HCT116 (cell line): ENCODE measurements around the gene C11orf68. TPM values are rescaled to one million over a fixed set of nuclear protein-coding genes. Genes with fewer than 3 reads are reported as not detected.
A peak's percentile ranks its signal among the peaks of the same experiment; 100 is the strongest.

Experiments
- ATAC-seq: fragments of 200-7000 bp; cut with Tn5 transposase; 2 replicates; pipeline ENCODE4 v1.9.1; 2020; ENCODE audit warnings: mild to moderate bottlenecking, moderate library complexity
- BruUV-seq: library from RNA; stranded (reverse); fragments of 400-500 nt; replicated peaks from 2 replicates; lab custom pipeline; 2021; lab: Mats Ljungman, UMichigan
- CTCF ChIA-PET: fragments of 300-600 bp; sonication (Branson Sonifier 250); formaldehyde crosslinking; loops from one replicate; lab custom pipeline; 2021; ENCODE audit warnings: antibody characterized with exemption; lab: Charles Lee
- POLR2A ChIA-PET: fragments of 300-600, 350-600 bp; sonication (Branson Sonifier 250); formaldehyde crosslinking; loops from one replicate; lab custom pipeline; 2021; ENCODE audit warnings: antibody characterized with exemption; lab: Charles Lee
- RAD21 ChIA-PET, 2 experiments: fragments of 300-600 bp; sonication (Branson Sonifier 250); formaldehyde crosslinking; loops; one replicate each; lab custom pipeline; 2023; ENCODE audit warnings: low total read pairs in 2 of 2; ENCODE audit not compliant: uncharacterized antibody in 2 of 2, unreplicated experiment in 2 of 2, low non-redundant PET in 1 of 2; lab: Charles Lee
- DNase-seq: peaks from one replicate; pipeline ENCODE4 v3.0.0-alpha.2; 2010; ENCODE audit warnings: low read depth, low spot score
- H2AFZ ChIP-seq: fragments of 200-600 bp; shearing (Covaris generic), sonication (generic); 2 replicates; pipeline ENCODE4 v1.6.1; 2017; ENCODE audit warnings: low read depth, mixed run types, mixed read lengths, antibody characterized with exemption, low read length; ENCODE audit not compliant: poor library complexity, severe bottlenecking
- H3K27ac ChIP-seq: 2 replicates; pipeline ENCODE4 v1.5.1; 2012; ENCODE audit warnings: low read depth, low read length
- H3K27me3 ChIP-seq: fragments of 200-600 bp; sonication (generic); 2 replicates; pipeline ENCODE4 v1.6.1; 2016; ENCODE audit warnings: mixed run types, low read length, mixed read lengths; ENCODE audit not compliant: insufficient read depth
- H3K36me3 ChIP-seq, 2 experiments: fragments of 200-500 bp in 1 of 2; fragments of 200-600 bp in 1 of 2; sonication (Bioruptor generic) in 1 of 2; sonication (generic) in 1 of 2; 2 replicates each; pipeline versions ENCODE4 v1.5.1 to v1.6.1; 2014 to 2016; ENCODE audit warnings: low read length in 2 of 2, inconsistent platforms in 1 of 2, mixed read lengths in 1 of 2, mixed run types in 1 of 2; ENCODE audit not compliant: insufficient read depth in 2 of 2, control insufficient read depth in 1 of 2
- H3K4me1 ChIP-seq, 2 experiments: fragments of 200-600 bp in 1 of 2; sonication (generic) in 1 of 2; 2 replicates each; pipeline versions ENCODE4 v1.5.1 to v1.6.1; 2012 to 2017; ENCODE audit warnings: low read length in 2 of 2, inconsistent platforms in 1 of 2, mild to moderate bottlenecking in 1 of 2, mixed read lengths in 1 of 2, mixed run types in 1 of 2, moderate library complexity in 1 of 2; ENCODE audit not compliant: insufficient read depth in 2 of 2, control insufficient read depth in 1 of 2
- H3K4me2 ChIP-seq: fragments of 200-600 bp; sonication (generic); 2 replicates; pipeline ENCODE4 v1.6.1; 2017; ENCODE audit warnings: mixed run types, low read length, mixed read lengths
- H3K4me3 ChIP-seq, 2 experiments: fragments of 200-600 bp in 1 of 2; sonication (generic) in 1 of 2; replicated peaks in 1 of 2; 2 replicates each; pipeline ENCODE4 v1.5.1; 2011 to 2016; ENCODE audit warnings: low read length in 2 of 2, control low read depth in 1 of 2, low read depth in 1 of 2, mild to moderate bottlenecking in 1 of 2, mixed read lengths in 1 of 2, mixed run types in 1 of 2
- H3K79me2 ChIP-seq: fragments of 200-600 bp; sonication (generic); 2 replicates; pipeline ENCODE4 v1.6.1; 2017; ENCODE audit warnings: mild to moderate bottlenecking, mixed run types, low read length, moderate library complexity, mixed read lengths; ENCODE audit not compliant: insufficient read depth
- H3K9ac ChIP-seq: fragments of 200-600 bp; sonication (generic); 2 replicates; pipeline ENCODE4 v1.6.1; 2016; ENCODE audit warnings: low read length, mixed read lengths
- H3K9me2 ChIP-seq: fragments of 200-600 bp; sonication (generic), shearing (Covaris generic); 2 replicates; pipeline ENCODE4 v1.6.1; 2017; ENCODE audit warnings: mixed run types, mild to moderate bottlenecking, moderate library complexity; ENCODE audit not compliant: insufficient read depth
- H3K9me3 ChIP-seq, 2 experiments: fragments of 200-500 bp in 1 of 2; fragments of 200-600 bp in 1 of 2; sonication (Bioruptor generic) in 1 of 2; sonication (generic) in 1 of 2; 2 replicates each; pipeline ENCODE4 v1.6.1; 2014 to 2017; ENCODE audit warnings: low read length in 2 of 2, mixed read lengths in 2 of 2, inconsistent platforms in 1 of 2, low read depth in 1 of 2, mild to moderate bottlenecking in 1 of 2, mixed run types in 1 of 2, moderate library complexity in 1 of 2; ENCODE audit not compliant: control insufficient read depth in 1 of 2, insufficient read depth in 1 of 2
- H4K20me1 ChIP-seq: fragments of 200-600 bp; sonication (generic), shearing (Covaris generic); 2 replicates; pipeline ENCODE4 v1.6.1; 2017; ENCODE audit warnings: mixed run types, mild to moderate bottlenecking, moderate library complexity; ENCODE audit not compliant: insufficient read depth
- ATF3 ChIP-seq: IDR thresholded peaks from 2 replicates; pipeline ENCODE4 v1.6.1; 2012
- CBX3 ChIP-seq: IDR thresholded peaks from 2 replicates; pipeline ENCODE4 v1.6.1; 2012; ENCODE audit warnings: low read depth
- CTCF ChIP-seq, 3 experiments: fragments of 200-600 bp in 1 of 3; sonication (generic) in 1 of 3; IDR thresholded peaks in 2 of 3; conservative IDR thresholded peaks in 1 of 3; 2 replicates each; pipeline ENCODE4 v1.5.1; 2012 to 2017; ENCODE audit warnings: low read depth in 2 of 3, low read length in 2 of 3, antibody characterized with exemption in 1 of 3, borderline replicate concordance in 1 of 3, control low read depth in 1 of 3, mild to moderate bottlenecking in 1 of 3, mixed read lengths in 1 of 3, mixed run types in 1 of 3, moderate library complexity in 1 of 3; ENCODE audit not compliant: insufficient read depth in 1 of 3
- EGR1 ChIP-seq: IDR thresholded peaks from 2 replicates; pipeline ENCODE4 v1.6.1; 2012; ENCODE audit warnings: low read depth
- ELF1 ChIP-seq: IDR thresholded peaks from 2 replicates; pipeline ENCODE4 v1.6.1; 2012; ENCODE audit warnings: low read depth, borderline replicate concordance
- FOSL1 ChIP-seq: IDR thresholded peaks from 2 replicates; pipeline ENCODE4 v1.6.1; 2012; ENCODE audit warnings: low read depth
- POLR2A ChIP-seq: IDR thresholded peaks from 2 replicates; pipeline ENCODE4 v1.7.0; 2011; ENCODE audit warnings: borderline replicate concordance; ENCODE audit not compliant: insufficient read depth, insufficient read length; ENCODE audit errors: extremely low read depth
- POLR2AphosphoS5 ChIP-seq: IDR thresholded peaks from 2 replicates; pipeline ENCODE4 v1.6.1; 2011; ENCODE audit warnings: mild to moderate bottlenecking, low read depth, low read length, moderate library complexity
- RAD21 ChIP-seq: IDR thresholded peaks from 2 replicates; pipeline ENCODE4 v1.6.1; 2012; ENCODE audit warnings: low read depth, mild to moderate bottlenecking
- REST ChIP-seq: IDR thresholded peaks from 2 replicates; pipeline ENCODE4 v1.6.1; 2012; ENCODE audit warnings: low read depth
- SIN3A ChIP-seq: IDR thresholded peaks from 2 replicates; pipeline ENCODE4 v1.6.1; 2012; ENCODE audit warnings: low read depth
- SRF ChIP-seq: IDR thresholded peaks from 2 replicates; pipeline ENCODE4 v1.6.1; 2012; ENCODE audit warnings: low read depth
- YY1 ChIP-seq: IDR thresholded peaks from 2 replicates; pipeline ENCODE4 v1.6.1; 2011; ENCODE audit warnings: low read length, low read depth, moderate library complexity, mild to moderate bottlenecking; ENCODE audit not compliant: insufficient replicate concordance; ENCODE audit errors: extremely low read depth
- ZNF274 ChIP-seq: fragments of 200-500 bp; sonication (Bioruptor generic); IDR thresholded peaks from 2 replicates; pipeline ENCODE4 v1.6.1; 2014; ENCODE audit warnings: mild to moderate bottlenecking, low read depth, low read length, inconsistent platforms
- intact Hi-C: fragments of 100-400 bp; cut with micrococcal nuclease; formaldehyde crosslinking; loops from 2 replicates; pipeline ENCODE4 v1.10.0; 2022
- total RNA-seq: library from RNA; stranded (reverse); gene quantifications from one replicate; pipeline ENCODE4 v1.2.1, GENCODE V29; 2021; ENCODE audit not compliant: unreplicated experiment

Gene C11orf68
- total RNA-seq, 1 experiment from 2014 or later: 49.8 TPM

GRCh38 chr11:65934014-65934413, 15.2 kb upstream of the C11orf68 start (continued):
- TF ChIP-seq REST (no peak), ATF3 (no peak), SRF (no peak), EGR1 (no peak), POLR2AphosphoS5 (no peak), ELF1 (no peak), CBX3 (no peak), SIN3A (no peak), RAD21 (no peak), FOSL1 (no peak), YY1 (no peak), ZNF274 (no peak), POLR2A (no peak)

GRCh38 chr11:65932558-65932919, 13.7 kb upstream of the C11orf68 start:
- H3K9me2 ChIP-seq: no peaks in the 10 kb centered on the region
- no peak overlapping the region for H3K27ac ChIP-seq
- H3K79me2 ChIP-seq: no peaks in the 10 kb centered on the region
- H3K9me3 ChIP-seq: no peaks in the 10 kb centered on the region
- peak overlapping the region; percentile 38; the same call in 1 of the 2 replicates for H3K9ac ChIP-seq
- RAD21 ChIA-PET: no interaction called here
- peak overlapping the region; percentile 70 for H2AFZ ChIP-seq
- peak; percentile 92 for ATAC-seq
- no peaks in the 10 kb centered on the region for H4K20me1 ChIP-seq
- CTCF ChIA-PET: interaction anchor here (1.0 to 1.3 kb wide), 2 partner anchors 48 to 120 kb away, joined by 3 to 6 read pairs; partner anchors contain the start of gene SF3B2
- H3K36me3 ChIP-seq: no peaks in the 10 kb centered on the region
- BruUV-seq: no TSS peak
- H3K4me3 ChIP-seq: peak overlapping the region; percentile 8 to 41
- POLR2A ChIA-PET: interaction anchor here (1.2 to 2.9 kb wide), 2 partner anchors 17 to 43 kb away, joined by 3 to 7 read pairs; partner anchors contain the start of gene CCDC85B
- H3K4me2 ChIP-seq: peak overlapping the region; percentile 76
- H3K27me3 ChIP-seq: no peaks in the 10 kb centered on the region
- TF ChIP-seq POLR2AphosphoS5 (no peak), FOSL1 (no peak), YY1 (no peak), CTCF (IDR thresholded peaks at IDR 0.05 in 2 of 3, conservative IDR thresholded peaks at IDR 0.05 in 1 of 3; ENCODE audit: borderline replicate concordance in 1 of 3, insufficient read depth in 1 of 3, low read depth in 2 of 3, low read length in 2 of 3) (peak in 2 of 3 experiments; percentile 25 to 48; a peak in 4 of 6 replicates), SRF (no peak), REST (no peak), CBX3 (0 out of 2 replicates have a peak, but pooled peaks have one; percentile 19), SIN3A (no peak)
- TF ChIP-seq, all 23 proteins: peak for 2
- peaks cover 6 to 16% of the 10 kb centered on the region in 2 experiments; a peak in 3 of 4 replicates for H3K4me1 ChIP-seq
- intact Hi-C loops: no loop called here
- no peak for DNase-seq
